LNCaP clone FGC (cell line): ENCODE results near the gene PLA2G15.

ENCODE experiments used
- DNase-seq: peaks from one replicate; pipeline ENCODE4 v3.0.0-alpha.2; 2011; ENCODE audit warnings: low read depth
- H3K4me3 ChIP-seq: 2 replicates; pipeline ENCODE4 v1.5.1; 2011; ENCODE audit warnings: mild to moderate bottlenecking, low read depth, low read length, control low read depth
- TF ChIP-seq, protein P1 (sequence below): IDR thresholded peaks from 2 replicates; pipeline ENCODE4 v1.5.1; 2012; ENCODE audit warnings: mild to moderate bottlenecking; ENCODE audit not compliant: control insufficient read depth, insufficient read depth; ENCODE audit errors: extremely low read depth

The PLA2G15 gene

GRCh38 chr16:68235887-68236136 is 9.4 kb upstream of the PLA2G15 start, which contains the start of gene ESRP2:
TSS of gene ESRP2 (minus strand) at chr16:68236127. CDS start at chr16:68236045, 82 bp downstream.
- no peak for DNase-seq
- H3K4me3 ChIP-seq: peak within 1 kb of the TSS; percentile 91
- TF ChIP-seq, protein P1, sequence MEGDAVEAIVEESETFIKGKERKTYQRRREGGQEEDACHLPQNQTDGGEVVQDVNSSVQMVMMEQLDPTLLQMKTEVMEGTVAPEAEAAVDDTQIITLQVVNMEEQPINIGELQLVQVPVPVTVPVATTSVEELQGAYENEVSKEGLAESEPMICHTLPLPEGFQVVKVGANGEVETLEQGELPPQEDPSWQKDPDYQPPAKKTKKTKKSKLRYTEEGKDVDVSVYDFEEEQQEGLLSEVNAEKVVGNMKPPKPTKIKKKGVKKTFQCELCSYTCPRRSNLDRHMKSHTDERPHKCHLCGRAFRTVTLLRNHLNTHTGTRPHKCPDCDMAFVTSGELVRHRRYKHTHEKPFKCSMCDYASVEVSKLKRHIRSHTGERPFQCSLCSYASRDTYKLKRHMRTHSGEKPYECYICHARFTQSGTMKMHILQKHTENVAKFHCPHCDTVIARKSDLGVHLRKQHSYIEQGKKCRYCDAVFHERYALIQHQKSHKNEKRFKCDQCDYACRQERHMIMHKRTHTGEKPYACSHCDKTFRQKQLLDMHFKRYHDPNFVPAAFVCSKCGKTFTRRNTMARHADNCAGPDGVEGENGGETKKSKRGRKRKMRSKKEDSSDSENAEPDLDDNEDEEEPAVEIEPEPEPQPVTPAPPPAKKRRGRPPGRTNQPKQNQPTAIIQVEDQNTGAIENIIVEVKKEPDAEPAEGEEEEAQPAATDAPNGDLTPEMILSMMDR: no peak

DNA sequence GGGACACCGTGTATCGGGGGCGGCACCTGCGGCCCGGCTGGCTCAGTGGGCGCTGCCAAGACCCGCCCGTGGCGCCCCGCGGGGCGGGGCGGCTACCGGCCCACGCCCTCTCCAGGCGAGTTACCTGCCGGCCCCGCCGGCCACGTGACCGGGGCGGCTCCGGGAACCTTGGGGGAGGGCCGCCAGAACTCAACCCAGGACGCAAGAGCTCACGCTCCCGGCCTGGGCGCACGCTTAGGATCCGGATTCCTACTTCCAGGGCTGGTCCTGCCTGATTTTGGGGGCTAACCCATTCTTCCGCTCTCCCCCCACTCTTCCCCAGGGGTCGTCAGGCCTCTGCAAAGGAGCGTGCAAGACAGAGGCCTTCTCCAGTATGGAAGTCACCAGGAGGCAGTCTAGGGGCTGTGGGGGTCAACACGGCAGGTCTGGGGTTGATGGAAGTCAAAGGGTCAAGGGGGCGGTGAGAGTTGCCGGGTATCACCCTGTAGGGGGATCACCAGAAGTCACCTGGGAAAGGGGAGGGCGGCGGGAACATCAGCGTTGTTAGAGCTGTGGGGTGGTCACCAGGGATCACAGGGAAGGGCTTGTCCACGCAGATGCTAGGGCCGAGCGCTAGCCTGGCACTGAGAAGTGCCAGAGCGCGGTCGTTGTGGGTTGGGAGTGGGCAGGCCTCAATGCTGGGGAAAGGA is 8.9 kb upstream of the PLA2G15 start:
- H3K4me3 ChIP-seq: peak overlapping the region; percentile 91
- peak; percentile 81 for DNase-seq
- TF ChIP-seq, protein P1: no peak

DNA sequence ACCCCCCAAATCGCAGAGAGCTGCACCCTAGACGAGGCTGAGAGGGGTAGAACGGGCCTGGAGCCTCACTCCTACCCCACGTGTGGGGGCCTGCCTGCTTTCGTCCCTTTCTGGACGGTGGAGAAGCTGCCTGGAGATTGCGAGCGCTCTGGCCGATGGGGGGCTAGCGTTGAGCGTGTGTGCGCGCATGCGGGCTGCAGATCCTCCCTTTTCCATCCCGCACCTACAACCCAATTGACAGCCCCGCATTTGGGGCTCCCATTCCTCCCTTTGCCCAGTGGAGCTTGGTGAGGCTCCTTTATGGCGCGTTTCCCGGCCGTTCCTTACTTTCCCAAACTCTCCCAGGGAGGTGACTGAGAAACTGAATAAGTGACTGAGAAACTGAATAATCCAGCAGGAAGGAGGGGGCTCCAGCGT is 8.3 kb upstream of the PLA2G15 start:
- DNase-seq: no peak
- H3K4me3 ChIP-seq: peak overlapping the region; percentile 91

DNA sequence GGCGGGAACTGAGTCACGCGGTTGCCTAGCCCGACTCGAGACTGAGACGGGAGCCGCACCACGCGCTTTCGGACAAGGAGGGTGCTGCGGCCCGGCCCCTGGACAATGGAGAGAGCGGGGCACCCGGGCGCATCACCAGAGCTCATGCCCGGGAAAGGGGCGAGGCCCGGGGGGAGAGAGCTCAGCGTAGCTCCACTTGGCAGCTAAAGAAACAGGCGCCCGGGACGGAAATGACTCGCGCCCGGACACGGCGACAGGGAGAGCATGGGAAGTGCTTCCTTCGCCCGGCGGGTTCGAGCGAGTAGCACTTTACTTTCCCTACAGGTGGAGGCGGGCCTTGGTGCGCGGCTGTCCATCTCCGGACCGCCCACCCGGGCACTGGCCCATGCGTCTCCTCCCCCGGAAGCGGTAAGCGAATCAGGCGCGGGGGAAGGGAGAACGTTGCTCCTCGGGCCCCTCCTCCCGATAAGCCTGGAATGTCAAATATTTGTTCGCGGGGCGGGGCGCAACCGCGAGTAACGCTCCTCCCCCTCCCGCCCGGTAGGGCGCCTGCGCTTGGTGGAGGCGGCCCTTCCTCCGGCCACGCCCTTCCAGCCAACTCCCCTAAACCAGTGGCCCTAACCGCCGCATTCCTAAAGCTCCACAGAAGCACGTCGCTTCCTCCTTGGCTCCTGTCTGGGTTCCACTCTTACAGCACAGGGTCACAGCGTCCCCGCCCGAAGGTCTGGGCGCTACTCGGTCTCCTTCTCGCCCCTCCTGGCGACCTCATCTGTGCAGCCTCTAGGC is 7.7 kb upstream of the PLA2G15 start:
- DNase-seq: peak; percentile 97
- H3K4me3 ChIP-seq: peak overlapping the region; percentile 91
- TF ChIP-seq, protein P1: no peak

More for the DNA sequence above, 8.3 kb upstream of the PLA2G15 start:
- TF ChIP-seq, protein P1: no peak

DNA sequence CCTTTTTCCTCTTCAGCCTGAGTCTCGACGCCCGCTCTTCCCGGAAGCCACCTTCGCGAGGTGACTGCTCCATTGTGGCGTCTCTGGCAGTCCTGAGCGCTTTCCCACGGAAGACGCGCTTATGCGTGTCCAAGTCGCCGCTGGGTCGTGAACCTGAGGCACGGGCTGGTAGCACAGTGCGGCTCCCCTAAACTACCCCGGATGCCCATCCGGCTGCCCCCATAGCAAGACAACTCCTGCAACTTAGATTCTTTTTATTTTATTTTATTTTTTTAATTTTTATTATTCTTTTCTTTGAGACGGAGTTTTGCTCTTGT is 7.2 kb upstream of the PLA2G15 start:
- H3K4me3 ChIP-seq: peak overlapping the region; percentile 49
- TF ChIP-seq, protein P1: no peak
- DNase-seq: no peak

DNA sequence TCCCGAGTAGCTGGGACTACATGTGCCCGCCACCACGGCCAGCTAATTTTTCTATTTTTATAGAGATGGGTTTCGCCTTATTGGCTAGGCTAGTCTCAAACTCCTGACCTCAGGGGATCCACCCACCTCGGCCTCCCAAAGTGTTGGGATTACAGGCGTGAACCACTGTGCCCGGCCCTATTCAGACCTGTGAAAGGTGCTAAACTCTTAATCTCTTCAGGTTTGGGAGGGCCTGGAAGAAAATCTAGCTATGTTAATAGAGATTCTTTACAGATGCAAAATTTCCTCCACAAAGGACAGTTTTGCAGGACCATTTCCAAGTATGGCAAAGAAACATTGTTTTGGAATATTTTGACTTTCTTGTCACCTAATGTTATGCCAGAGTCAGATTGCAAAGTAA is 3.1 kb upstream of the PLA2G15 start:
- TF ChIP-seq, protein P1: no peak
- DNase-seq: no peak
- H3K4me3 ChIP-seq: no peak overlapping the region
